Measurements from ENCODE around the gene CIP2A. TPM values are rescaled to one million over a fixed set of nuclear protein-coding genes. Genes with fewer than 3 reads are reported as not detected.

The CIP2A gene
- total and polyA plus RNA-seq, 2 of the 13 experiments (the other 11 are each of a cell fraction or from before 2014, with no cell fraction given): 7.8 to 36.9 TPM

DNA sequence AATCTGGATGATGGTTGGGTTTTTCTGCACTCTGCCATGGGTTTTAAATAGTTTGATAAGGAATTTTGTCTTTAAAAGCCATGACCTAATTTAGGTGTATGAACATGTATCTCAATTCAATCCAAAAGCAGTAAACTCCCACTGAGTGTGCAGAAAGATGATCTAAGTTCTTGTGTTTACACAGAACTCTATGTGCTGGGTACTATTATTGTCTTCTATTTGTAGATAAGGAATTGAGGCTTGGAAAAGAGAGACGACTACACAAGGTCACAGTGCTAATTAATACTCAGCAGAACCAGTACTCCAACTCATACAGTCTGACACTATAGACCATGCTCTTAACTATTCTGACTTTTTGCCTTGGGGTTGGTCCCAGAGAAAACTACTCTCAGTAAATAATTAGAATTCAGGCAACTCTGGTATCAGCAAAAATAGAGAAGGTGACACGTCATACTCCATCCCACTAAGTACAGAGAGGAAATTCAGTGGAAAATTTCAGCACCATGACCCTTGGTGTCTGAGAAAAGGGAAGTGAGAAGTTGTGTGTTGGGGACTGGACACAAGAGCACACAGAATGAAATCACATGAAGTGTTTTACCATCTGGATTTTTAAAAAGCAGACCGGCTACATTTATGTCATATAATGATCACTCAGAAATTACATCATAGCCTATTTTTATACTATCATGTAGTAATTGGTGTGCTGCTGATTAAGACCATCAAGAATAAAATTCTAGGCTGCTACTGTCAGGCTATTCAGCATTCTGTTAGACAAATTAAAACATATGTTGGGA lies 60.6 kb downstream of the CIP2A start:
- Histone ChIP-seq H3K4me1 (ENCODE audit: insufficient read depth, low read length) (no peaks in the 10 kb centered on the region), H3K9ac (ENCODE audit: insufficient read depth, low read depth, low read length) (no peak overlapping the region), H2AFZ (ENCODE audit: low read length) (no peak overlapping the region), H4K20me1 (ENCODE audit: insufficient read depth, low read length) (no peaks in the 10 kb centered on the region), H3K27ac (ENCODE audit: extremely low read length, insufficient read depth, low read length) (no peak overlapping the region), H3K4me3 (replicated peaks in 1 of 3; ENCODE audit: insufficient read depth in 1 of 3, low read depth in 2 of 3, low read length in 3 of 3) (no peak overlapping the region), H3K27me3 (ENCODE audit: control insufficient read depth in 1 of 2, insufficient read depth in 2 of 2, low read length in 2 of 2) (no peaks in the 10 kb centered on the region), H3K79me2 (ENCODE audit: insufficient read depth, low read length) (no peaks in the 10 kb centered on the region), H3K36me3 (replicated peaks in 1 of 2; ENCODE audit: control insufficient read depth in 1 of 2, insufficient read depth in 2 of 2, low read length in 2 of 2) (no peaks in the 10 kb centered on the region), H3K4me2 (ENCODE audit: low read depth, low read length) (no peak overlapping the region), H3K9me3 (ENCODE audit: low read length) (no peaks in the 10 kb centered on the region)
- ATAC-seq: no peak
- WGBS (ENCODE audit: low lambda C conversion rate): 0% methylated on average over 3 of the region's 3 CpGs
- DNase-seq (ENCODE audit: low spot score): no peak
- CTCF ChIA-PET (ENCODE audit: low intra/inter-chr PET ratio, low total read pairs): no interaction called here
- BruUV-seq (replicated peaks): no TSS peak
- TF ChIP-seq MIER3 (CRISPR knock-in tag; IDR thresholded peaks at IDR 0.05; ENCODE audit: borderline replicate concordance) (no peak), STAT5B (CRISPR knock-in tag; IDR thresholded peaks at IDR 0.05) (no peak), ZNF564 (CRISPR knock-in tag; IDR thresholded peaks at IDR 0.05) (no peak), HOXA7 (CRISPR knock-in tag; IDR thresholded peaks at IDR 0.05) (no peak), ZNF776 (CRISPR knock-in tag; IDR thresholded peaks at IDR 0.05) (no peak), KDM4B (CRISPR knock-in tag; IDR thresholded peaks at IDR 0.05) (no peak), HDAC6 (IDR thresholded peaks at IDR 0.05; ENCODE audit: low read depth, low read length) (no peak), PAF1 (CRISPR knock-in tag; IDR thresholded peaks at IDR 0.05) (no peak), TP53 (CRISPR knock-in tag; conservative IDR thresholded peaks at IDR 0.05) (no peak), SMAD9 (CRISPR knock-in tag; IDR thresholded peaks at IDR 0.05) (no peak), ZNF317 (CRISPR knock-in tag; IDR thresholded peaks at IDR 0.05) (no peak), REL (CRISPR knock-in tag; conservative IDR thresholded peaks at IDR 0.05) (no peak), ZNF331 (CRISPR knock-in tag; IDR thresholded peaks at IDR 0.05) (no peak), MYC (CRISPR knock-in tag; IDR thresholded peaks at IDR 0.05; ENCODE audit: borderline replicate concordance) (no peak)
- TF ChIP-seq, protein P1, sequence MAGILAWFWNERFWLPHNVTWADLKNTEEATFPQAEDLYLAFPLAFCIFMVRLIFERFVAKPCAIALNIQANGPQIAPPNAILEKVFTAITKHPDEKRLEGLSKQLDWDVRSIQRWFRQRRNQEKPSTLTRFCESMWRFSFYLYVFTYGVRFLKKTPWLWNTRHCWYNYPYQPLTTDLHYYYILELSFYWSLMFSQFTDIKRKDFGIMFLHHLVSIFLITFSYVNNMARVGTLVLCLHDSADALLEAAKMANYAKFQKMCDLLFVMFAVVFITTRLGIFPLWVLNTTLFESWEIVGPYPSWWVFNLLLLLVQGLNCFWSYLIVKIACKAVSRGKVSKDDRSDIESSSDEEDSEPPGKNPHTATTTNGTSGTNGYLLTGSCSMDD (CRISPR knock-in tag; IDR thresholded peaks at IDR 0.05): no peak
- TF ChIP-seq, protein P2, sequence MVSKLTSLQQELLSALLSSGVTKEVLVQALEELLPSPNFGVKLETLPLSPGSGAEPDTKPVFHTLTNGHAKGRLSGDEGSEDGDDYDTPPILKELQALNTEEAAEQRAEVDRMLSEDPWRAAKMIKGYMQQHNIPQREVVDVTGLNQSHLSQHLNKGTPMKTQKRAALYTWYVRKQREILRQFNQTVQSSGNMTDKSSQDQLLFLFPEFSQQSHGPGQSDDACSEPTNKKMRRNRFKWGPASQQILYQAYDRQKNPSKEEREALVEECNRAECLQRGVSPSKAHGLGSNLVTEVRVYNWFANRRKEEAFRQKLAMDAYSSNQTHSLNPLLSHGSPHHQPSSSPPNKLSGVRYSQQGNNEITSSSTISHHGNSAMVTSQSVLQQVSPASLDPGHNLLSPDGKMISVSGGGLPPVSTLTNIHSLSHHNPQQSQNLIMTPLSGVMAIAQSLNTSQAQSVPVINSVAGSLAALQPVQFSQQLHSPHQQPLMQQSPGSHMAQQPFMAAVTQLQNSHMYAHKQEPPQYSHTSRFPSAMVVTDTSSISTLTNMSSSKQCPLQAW (CRISPR knock-in tag; IDR thresholded peaks at IDR 0.05): no peak
- TF ChIP-seq, protein P3, sequence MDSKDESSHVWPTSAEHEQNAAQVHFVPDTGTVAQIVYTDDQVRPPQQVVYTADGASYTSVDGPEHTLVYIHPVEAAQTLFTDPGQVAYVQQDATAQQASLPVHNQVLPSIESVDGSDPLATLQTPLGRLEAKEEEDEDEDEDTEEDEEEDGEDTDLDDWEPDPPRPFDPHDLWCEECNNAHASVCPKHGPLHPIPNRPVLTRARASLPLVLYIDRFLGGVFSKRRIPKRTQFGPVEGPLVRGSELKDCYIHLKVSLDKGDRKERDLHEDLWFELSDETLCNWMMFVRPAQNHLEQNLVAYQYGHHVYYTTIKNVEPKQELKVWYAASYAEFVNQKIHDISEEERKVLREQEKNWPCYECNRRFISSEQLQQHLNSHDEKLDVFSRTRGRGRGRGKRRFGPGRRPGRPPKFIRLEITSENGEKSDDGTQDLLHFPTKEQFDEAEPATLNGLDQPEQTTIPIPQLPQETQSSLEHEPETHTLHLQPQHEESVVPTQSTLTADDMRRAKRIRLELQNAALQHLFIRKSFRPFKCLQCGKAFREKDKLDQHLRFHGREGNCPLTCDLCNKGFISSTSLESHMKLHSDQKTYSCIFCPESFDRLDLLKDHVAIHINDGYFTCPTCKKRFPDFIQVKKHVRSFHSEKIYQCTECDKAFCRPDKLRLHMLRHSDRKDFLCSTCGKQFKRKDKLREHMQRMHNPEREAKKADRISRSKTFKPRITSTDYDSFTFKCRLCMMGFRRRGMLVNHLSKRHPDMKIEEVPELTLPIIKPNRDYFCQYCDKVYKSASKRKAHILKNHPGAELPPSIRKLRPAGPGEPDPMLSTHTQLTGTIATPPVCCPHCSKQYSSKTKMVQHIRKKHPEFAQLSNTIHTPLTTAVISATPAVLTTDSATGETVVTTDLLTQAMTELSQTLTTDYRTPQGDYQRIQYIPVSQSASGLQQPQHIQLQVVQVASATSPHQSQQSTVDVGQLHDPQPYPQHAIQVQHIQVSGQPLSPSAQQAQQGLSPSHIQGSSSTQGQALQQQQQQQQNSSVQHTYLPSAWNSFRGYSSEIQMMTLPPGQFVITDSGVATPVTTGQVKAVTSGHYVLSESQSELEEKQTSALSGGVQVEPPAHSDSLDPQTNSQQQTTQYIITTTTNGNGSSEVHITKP (CRISPR knock-in tag; IDR thresholded peaks at IDR 0.05; ENCODE audit: low read depth): no peak
- TF ChIP-seq, protein P4, sequence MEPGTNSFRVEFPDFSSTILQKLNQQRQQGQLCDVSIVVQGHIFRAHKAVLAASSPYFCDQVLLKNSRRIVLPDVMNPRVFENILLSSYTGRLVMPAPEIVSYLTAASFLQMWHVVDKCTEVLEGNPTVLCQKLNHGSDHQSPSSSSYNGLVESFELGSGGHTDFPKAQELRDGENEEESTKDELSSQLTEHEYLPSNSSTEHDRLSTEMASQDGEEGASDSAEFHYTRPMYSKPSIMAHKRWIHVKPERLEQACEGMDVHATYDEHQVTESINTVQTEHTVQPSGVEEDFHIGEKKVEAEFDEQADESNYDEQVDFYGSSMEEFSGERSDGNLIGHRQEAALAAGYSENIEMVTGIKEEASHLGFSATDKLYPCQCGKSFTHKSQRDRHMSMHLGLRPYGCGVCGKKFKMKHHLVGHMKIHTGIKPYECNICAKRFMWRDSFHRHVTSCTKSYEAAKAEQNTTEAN (CRISPR knock-in tag; conservative IDR thresholded peaks at IDR 0.05): no peak
- FAIRE-seq: no peak
- intact Hi-C loops (cut with micrococcal nuclease; ENCODE audit: unreplicated experiment): no loop called here
- in situ Hi-C loops (cut with HindIII; ENCODE audit: extremely low pct_ligation_motif_present, low pct_unique_long_range_greater_than_20kb): no loop called here
- POLR2A ChIA-PET: no interaction called here
